ENCODE results near the gene REV1.
"Not testable (repeated sequence)": the region's sequence is repeated elsewhere in the genome, so short reads cannot be mapped to it uniquely, and the experiment has no call there.

The REV1 gene

DNA sequence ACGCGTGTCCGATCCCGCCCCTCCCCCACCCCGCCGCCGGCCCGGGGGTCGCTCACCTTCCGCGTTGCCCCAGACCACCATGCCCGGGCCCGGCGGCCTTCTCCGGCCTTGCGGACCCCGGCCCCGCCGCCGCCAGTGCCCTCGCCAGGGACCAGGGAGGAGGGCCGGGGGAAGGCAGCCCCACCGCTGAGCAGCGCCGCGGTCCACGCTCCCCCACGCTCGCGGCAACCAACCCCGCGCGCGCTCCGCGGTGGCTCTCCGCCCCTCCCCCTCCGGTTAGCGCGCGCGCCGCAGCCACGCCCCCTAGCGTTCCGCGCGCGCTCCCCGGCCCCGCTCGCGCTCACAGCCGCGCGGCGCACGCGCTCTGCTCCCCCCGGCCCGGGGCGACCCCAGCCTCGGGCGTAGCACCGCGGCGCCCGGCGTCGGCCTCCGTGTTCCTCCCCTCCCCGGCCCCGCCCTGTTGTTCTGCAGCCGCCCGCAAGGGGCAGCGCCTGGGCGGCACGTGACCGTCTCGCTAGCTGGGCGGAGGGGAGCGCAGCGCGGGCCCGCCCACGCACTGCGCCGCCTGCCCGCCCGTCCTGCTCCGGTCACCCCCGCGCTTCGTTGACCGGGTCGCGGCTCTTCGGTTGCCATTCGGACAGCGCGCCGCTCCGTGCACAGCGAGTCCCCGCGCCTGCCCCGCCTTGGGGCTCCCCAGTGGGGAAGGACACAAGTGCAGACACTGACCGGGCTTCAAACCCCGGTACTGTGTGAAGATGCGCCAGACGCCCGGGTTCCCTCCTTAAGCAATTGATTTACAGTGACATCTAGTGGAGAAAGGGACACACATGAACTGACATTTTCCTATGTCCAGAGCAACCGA lies at the start of gene REV1:
TSS of gene REV1 (minus strand) at position 257 of the 862 bp plus-strand sequence. CDS start 25,042 bp downstream, outside the sequence.
- DNase-seq (ENCODE audit: low read depth in 2 of 2): peak; percentile 86 to 91

DNA sequence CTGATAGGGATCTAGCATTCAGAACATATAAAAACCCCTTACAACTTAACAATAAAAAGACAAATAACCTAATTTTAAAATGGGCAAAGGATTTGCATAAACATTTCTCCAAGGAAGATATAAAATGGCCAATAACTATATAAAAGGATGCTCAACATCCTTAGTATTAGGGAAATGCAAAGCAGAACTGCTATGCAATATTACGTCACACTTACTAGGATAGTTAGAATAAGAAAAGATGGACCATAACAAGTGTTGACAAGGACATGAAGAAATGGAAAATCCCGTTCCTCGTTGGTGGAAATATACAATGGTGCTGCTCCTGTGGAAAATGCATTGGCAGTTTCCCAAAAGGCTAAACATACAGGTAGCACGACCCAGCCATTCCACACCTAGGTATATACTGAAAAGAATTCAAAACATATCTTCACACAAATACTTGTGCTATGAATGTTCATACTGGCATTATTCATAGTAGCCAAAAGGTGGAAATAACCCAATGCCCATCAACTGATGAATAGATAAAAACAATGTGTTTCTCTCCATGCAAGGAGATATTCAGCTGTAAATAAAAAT lies 48.2 kb upstream of the REV1 start:
- DNase-seq (ENCODE audit: low read depth in 2 of 2): no peak

DNA sequence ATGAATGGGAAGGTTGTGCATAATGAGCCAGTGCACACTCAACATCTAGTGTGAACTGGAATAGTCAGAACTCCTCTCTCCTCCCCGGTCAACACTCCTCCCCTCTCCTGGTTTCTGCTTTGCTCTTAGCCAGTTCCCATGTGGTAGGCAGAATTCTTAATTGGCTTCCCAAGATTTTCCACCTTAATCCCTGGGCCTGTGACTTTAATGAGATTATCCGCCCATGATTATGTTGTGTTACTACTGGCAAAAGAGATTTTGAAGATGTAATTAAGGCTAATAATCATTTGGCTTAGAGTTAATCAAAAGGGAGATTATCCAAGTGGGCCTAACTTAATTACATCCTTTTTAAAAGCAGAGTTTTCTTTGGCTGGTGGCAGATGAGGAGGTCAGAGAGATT lies 34.2 kb upstream of the REV1 start:
- no peak for DNase-seq (ENCODE audit: low read depth in 2 of 2)

DNA sequence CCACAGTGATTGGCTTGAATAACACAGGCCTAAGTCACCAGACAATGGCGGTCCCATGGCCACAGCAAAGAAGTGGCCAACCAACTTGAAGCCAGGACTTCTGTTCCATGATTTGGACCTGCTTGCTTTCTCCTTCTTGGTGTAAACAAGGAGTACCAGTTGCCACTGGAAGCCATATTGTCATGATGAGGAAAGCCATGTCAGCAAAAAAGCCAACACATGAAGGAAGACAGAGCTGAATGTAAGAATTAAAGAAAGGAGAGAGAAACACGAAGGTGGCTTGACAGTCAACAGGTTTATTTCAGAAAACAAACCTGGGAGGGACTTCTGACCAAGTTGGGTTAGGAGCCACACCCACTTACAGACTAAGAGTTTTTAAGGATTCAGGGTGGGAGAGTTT lies 32.3 kb upstream of the REV1 start:
- no peak for DNase-seq (ENCODE audit: low read depth in 2 of 2)

DNA sequence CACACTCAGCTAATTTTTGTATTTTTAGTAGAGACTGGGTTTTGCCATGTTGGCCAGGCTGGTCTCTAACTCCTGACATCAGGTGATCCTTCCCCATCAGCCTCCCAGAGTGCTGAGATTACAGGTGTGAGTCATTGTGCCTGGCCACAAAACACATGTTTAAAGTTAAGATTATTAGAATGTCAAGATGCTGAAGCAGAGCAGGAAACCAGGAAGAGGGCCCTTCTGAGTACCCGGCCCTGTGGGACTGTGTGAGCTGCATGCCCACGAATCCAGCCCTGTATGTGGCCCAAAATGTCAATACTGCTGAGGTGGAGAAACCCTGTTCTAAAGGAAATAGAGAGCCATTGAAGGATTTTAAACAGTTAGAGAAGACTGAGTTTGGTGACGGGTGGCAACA lies 31.0 kb upstream of the REV1 start:
- no peak for DNase-seq (ENCODE audit: low read depth in 2 of 2)

DNA sequence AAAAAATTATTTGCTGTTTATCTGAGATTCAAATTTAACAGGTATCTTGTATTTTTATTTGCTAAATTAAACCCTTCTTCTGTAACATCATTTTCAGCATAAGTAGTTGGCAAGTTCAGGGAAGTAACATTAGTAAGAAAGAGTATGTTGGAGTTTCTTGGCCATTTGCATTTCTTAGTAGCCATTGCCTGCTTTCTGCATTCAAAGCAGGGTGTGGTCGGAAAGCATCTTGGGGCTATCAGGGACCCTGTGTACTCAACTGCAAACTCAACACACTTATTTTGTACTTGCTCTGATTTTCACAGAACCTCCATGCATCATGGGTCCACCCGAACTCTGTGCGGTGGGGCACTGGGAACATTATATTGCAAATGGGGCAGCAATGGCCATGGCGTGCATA lies 30.4 kb upstream of the REV1 start:
- DNase-seq (ENCODE audit: low read depth in 2 of 2): no peak

DNA sequence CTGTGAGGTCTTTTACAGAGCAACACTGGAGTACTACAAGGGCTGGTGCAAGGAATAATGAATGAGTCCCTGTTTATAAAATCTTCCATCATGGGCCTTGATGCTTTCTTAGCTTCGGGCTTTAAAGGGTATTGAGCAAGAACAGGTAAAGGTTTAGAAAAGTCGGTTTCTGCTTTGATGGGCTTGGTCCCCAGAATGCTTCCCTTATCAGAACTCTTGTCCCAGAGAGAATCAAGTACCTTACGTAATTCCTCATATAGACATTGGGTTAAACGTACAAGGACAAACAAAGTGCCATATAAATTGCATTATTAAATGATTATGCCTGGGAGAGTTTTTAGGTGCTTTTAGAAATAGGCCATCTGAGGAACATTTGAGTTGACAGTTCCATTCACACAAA lies 24.5 kb upstream of the REV1 start:
- DNase-seq (ENCODE audit: low read depth in 2 of 2): no peak

DNA sequence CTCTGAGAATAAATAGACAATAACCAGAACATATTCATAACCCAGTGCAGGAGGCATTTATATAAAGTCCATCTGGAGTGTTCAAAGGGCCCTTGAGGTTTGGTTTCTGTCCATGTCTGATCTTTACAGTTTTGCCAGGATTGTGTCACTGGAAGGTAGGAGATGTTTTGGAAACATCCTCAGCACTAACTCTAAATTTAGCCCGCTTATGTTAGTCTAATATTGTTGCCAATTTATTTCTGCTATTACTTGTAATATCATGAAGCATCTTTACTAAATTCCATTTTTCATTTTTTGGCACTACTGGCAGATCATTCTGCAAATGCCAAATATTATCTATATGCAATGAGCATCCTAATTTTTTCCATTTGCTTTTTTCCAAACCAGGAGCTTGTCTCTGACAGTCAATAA lies 22.4 kb upstream of the REV1 start:
- DNase-seq (ENCODE audit: low read depth in 2 of 2): no peak

DNA sequence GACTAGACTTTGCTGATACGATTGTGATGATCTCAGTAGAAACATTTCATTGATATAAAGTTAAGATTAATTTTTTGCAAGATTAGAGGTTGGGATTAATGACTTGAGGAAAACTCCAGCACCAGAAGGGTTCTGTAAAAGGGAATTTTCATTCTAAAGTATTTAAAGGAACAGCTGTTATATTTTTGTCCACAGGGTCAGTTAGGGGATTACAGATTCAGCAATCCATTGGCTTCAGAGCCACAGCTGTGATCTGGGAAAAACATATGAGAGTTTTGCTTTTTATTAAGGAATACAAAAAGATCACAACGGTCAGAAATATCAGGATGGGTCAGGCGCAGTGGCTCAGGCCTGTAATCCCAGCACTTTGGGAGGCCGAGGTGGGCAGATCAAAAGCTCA lies 19.6 kb upstream of the REV1 start:
- DNase-seq (ENCODE audit: low read depth in 2 of 2): no peak

DNA sequence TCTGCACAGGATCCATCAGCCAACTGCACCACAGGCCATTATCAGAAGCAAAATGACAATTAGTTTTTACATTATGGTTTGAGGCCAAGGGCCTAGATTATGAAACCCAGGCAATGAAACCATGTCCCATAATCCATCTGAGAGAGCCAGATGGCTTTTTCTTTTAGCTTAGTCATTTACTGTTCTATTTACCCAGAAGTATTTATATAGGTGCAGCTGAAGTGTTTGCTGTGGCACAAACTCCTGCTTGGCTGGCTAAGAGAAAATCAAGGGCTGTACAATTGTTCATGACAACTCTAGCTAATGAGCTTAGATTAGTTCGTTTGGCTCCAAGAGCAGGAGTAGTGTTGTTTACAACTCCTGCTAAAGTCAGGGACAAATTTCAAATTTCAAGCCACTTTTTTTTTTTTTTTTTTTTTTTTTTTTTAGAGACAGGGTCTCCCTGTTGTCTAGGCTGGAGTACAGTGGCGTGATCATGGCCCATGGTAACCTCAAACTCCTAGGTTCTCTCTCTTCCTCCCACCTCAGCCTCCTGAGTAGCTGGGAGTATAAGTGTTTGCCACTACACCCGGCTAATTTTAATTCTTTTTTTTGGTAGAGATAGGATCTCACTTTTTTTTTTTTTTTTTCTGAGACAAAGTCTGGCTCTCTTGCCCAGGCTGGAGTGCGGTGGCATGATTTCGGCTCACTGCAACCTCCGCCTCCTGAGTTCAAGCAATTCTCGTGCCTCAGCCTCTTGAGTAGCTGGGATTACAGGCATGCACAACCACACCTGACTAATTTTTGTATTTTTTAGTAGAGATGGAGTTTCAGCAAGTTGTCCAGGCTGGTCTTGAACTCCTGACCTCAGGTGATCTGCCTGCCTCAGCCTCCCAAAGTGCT lies 18.4 kb upstream of the REV1 start:
- DNase-seq (ENCODE audit: low read depth in 2 of 2): no peak

DNA sequence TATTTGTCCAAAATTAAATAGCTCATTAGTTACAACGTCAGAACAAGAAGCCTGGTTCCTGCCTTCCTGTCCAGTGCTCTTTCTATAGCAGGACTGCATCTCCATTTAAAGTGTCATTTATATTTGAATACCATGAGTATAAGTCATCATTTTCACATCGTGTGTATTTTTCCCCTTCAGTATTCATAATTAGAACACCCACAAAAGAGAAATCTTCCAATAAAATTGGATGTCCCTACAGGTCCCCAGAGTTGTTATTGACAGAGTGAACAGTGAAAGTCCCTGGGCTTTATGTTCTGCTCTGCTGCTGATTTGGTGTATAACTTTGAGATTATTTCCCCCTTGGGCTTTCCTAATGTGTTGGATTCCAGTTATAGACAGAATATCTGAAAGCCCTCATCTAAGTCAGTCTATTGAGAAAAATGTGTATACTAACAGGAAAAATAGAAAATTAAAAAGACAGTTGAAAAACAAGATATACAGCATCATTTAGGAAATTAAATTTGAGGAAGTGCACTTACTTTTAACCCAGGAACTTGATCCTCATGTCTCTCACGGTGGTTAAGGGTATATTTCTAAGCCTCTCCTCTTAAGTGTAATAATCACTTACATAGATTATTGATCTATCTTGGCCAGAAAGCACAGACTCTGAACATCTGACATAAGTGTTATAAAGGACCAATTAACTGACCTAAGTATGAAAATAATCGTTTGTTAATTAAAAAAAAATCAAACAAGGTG lies 15.2 kb upstream of the REV1 start:
- DNase-seq (ENCODE audit: low read depth in 2 of 2): no peak

DNA sequence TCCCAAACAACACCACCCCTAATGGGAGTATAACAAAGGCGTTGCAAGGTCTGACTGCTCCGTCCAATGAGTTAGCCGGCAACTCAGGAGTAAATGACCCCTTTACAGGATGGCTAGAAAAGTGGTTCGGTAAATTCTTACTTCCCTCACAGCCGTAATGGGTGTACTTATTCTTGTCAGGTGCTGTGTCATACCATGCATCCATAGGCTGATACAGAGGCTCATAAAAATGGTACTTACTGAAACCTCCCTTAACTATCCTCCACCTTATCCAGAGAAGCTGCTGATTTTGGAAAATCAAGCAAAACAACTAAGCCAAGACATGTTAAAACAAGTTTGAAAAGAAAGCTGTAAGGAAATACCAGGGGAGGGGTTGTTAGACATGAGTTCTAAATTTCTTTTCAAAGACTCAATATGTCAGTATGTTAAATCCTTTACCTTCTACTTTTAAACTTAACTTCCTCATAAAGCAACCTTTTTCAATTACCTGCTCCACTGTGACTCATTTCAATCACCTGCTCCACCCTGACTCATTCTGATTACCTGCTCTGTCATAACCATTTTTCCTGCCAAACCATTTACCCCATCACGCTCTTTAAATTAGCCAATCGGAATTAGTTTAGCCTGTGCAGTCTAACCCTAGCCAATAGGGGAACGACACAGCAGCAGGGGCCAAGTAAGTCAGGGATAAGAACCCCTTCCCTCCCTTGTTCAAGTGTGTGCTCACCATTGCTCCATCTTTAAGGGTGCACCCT lies 14.0 kb upstream of the REV1 start:
- DNase-seq (ENCODE audit: low read depth in 2 of 2): not testable (repeated sequence)

DNA sequence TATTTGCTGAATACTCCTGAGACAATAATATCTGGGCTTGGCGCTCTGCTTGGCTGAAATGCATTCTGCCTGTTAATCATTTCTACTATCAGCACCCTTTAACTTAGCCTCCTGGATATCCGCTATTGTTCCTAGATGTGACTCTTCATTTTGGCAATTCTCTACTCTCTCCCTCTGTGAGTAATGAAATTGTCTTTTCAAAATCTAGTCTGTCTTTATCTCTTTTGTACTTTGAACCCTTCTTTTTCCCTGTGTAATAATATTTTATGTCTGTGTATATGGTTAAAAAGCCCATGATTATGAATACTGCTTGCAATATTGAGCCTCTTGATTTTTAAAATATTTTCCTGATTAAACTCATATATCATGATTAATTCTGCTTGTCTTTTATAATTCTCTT lies 6.2 kb upstream of the REV1 start:
- no peak for DNase-seq (ENCODE audit: low read depth in 2 of 2)

DNA sequence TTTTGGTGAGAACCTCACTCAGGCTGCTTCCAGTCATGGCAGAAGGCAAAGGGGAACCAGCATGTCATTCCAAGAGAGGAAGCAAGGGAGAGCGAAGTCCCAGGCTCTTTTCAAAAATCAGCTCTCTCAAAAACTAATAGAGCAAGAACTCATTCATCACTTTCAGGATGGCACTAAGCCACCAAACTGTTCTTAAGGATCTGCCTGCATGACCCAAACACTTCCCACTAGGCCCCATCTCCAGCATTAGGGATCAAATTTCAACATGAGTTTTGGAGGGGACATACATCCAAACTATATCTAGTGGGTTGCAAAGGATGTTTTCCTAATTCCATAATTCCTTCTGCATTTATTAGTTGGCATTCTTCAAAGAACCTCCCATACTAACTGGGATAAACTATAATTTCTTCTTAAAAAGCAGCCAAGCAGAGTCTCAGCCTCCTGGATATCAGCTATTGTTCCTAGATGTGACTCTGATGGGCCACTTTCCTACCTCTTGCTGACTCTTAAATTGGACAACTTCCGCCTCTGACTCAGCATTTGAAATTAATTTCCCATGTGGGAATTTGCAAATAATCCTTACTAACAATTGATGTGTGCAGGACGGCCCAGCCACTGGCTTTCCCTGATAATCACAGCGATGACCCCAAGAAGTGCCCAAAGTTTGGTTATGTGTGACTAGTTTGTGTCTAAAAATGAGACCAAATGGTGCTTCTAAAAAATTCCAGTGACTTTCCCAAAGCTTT lies 5.5 kb upstream of the REV1 start:
- DNase-seq (ENCODE audit: low read depth in 2 of 2): no peak

DNA sequence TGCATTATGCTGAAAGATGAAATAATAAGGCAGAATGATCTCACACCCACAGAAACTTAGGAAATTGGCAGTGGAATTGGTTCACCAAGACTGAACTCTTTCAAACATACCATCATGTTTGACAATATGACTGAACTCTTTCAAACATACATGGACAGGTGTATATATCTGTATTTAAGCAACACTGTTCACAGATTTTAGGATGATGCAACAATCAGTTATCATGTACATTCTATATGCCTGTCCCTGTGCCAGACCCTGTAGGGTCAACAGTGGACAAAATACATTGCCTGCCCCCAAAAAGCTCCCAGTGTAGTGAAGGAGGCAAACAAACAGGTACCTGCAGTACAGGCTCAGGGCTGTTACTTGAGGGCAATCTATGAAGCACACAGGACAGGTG lies 2.9 kb upstream of the REV1 start:
- DNase-seq (ENCODE audit: low read depth in 2 of 2): no peak

DNA sequence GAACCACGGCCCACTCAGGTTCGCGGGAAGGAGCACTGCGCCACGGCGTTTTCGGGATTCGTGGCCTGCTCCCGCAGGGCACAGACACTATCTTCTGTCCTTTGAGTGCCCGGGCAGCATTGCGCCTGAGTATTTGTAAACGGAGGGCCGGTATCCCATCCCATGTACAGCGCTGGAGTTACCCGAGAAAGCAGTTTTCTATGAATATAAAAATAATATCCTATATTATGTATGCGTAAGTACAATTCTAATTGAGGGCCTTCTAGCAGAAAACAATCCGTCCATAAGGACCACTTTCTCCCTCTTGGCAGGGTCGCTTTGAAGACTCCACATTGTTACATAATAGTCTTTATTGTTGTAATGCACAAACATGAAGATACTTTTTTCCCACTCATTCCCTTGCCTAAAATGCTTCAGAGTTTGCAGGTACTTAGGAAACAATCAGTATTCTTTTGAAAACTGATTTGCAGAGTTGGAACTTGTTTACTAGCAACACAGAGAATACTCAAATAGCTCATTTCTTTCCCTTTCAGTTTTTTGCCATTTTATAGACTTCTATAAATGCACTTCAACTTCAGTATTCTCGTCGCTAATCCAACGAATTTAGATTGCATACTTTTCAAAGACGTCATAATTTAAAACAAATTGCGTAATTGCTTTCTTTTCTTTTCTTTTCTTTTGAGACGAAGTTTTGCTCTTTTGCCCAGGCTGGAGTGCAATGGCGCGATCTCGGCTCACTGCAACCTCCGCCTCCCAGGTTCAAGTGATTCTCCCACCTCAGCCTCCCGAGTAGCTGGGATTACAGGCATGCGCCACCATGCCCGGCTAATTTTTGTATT lies 1.0 kb upstream of the REV1 start:
- no peak for DNase-seq (ENCODE audit: low read depth in 2 of 2)

DNA sequence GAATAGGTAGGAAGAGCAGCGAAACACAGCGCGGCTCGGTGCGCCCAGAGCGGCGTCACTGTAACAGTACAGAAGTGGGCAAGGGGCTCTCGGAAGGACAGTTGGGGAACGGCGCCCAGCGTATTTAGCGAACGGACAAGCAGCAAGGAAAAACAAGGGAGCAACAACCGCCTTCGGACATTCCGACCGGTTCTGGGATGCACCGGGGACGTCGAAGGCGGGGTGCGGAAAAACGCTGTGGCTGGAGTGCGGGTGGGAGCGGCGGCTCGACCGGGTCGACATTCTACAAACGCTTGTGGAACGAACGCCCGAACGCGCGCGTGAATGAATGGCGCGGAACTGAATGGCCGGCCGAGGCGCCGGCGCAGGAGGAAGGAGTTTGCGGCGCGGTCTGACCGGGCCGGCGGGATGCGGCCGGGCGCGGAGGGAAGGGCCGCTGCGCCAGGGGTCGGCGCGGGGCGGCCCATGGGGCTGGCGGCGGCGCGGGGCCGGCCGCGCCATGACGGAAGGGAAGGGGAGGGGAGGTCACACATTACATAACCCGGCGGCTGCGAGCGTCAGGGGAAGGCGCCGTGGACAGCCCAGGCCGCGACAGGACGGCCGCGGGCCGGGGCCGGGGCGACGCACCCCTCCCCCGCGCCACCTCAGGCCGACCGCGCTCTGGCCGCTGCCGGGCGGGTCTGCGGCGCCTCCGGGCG lies 605 bp downstream of the REV1 start:
- DNase-seq (ENCODE audit: low read depth in 2 of 2): peak; percentile 4 to 29

DNA sequence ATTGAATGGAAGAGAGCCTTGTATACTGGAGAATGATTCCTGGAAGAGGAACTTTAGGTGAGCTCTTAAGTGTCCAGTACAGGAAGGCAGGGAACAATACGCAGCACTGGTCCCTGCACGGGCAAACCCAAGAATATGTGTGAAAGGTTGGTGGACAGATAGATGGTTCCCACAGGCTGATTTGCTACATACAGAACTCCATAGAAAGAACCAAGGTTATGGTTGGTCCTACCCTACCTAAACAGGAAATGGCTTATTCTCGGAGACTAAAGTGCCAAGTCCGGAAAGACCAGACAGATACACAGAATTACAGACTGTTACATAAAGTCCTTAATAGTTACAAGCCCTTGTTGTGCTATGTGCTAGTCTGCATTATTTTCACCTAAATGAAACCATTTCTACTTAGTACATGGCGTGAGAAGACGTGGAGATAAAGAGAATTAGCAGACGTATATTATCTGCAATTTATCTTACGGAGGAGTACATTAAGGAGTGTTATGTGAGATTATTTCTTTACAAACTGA lies 1.2 kb downstream of the REV1 start:
- no peak for DNase-seq (ENCODE audit: low read depth in 2 of 2)

DNA sequence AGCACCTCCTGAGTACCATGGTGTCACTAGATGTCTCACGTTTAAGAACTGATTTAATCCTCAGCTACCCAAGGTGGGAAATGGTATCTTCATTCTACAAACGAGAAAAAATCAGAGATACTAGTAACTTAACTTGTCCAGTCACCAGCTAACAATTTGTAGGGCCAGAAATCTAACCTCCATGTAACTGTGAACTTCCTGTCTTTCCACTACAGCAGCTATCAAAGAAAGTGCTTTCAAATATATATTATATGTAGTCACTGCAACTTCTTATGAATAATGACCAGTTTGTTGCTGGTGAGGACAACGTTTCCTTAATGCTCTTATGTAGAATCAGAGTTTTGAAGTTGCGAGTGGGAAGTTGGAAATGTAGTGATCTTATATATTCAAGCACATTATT lies 1.9 kb downstream of the REV1 start:
- no peak for DNase-seq (ENCODE audit: low read depth in 2 of 2)
